ENCODE results near the gene PDE4D. TPM values are rescaled to one million over a fixed set of nuclear protein-coding genes. Genes with fewer than 3 reads are reported as not detected.

Gene PDE4D
- total RNA-seq, 1 experiment from 2014 or later = 2.4 TPM

- DNase-seq (ENCODE audit: low read depth, low spot score) (no peak), ATAC-seq (no peak)
- in situ Hi-C loops (cut with HindIII; ENCODE audit: low pct_unique_long_range_greater_than_20kb, low sequenced_read_pairs) (no loop called here), intact Hi-C loops (cut with micrococcal nuclease; ENCODE audit: unreplicated experiment) (no loop called here)
- BruUV-seq (replicated peaks) = no TSS peak
- no peak for TF ChIP-seq POLR2AphosphoS5 (IDR thresholded peaks at IDR 0.05; ENCODE audit: low read depth, low read length)
- TF ChIP-seq CTCF (IDR thresholded peaks at IDR 0.05) = no peak
- no peak for TF ChIP-seq SIN3A (IDR thresholded peaks at IDR 0.05; ENCODE audit: borderline replicate concordance, insufficient read depth, low read depth, low read length)
- TF ChIP-seq TCF7L2 (IDR thresholded peaks at IDR 0.05; ENCODE audit: low read depth, low read length) = no peak
- TF ChIP-seq REST (IDR thresholded peaks at IDR 0.05; ENCODE audit: insufficient read depth in 1 of 2, low read depth in 2 of 2, low read length in 1 of 2) = no peak
- no peak overlapping the region for H3K4me3 ChIP-seq (ENCODE audit: low read depth in 2 of 2, low read length in 2 of 2)
- ChIA-PET POLR2A (no interaction called here), CTCF (interaction anchor here (0.7 kb wide), 1 partner anchor 226 kb away, joined by 3 read pairs; no protein-coding TSS in a partner anchor)
- no peaks in the 10 kb centered on the region for H3K27me3 ChIP-seq (ENCODE audit: control insufficient read depth, insufficient read depth, low read length)
- no peak overlapping the region for H3K27ac ChIP-seq (ENCODE audit: low read length)
- H3K36me3 ChIP-seq (ENCODE audit: control insufficient read depth, insufficient read depth, low read length) = no peaks in the 10 kb centered on the region
- no peaks in the 10 kb centered on the region for H3K9me3 ChIP-seq (ENCODE audit: control insufficient read depth, insufficient read depth, low read depth, low read length)
- H3K4me1 ChIP-seq (ENCODE audit: control insufficient read depth, insufficient read depth, low read length) = no peaks in the 10 kb centered on the region
Measured at GRCh38 chr5:59542851-59543820, 350.4 kb downstream of the PDE4D start.

DNA sequence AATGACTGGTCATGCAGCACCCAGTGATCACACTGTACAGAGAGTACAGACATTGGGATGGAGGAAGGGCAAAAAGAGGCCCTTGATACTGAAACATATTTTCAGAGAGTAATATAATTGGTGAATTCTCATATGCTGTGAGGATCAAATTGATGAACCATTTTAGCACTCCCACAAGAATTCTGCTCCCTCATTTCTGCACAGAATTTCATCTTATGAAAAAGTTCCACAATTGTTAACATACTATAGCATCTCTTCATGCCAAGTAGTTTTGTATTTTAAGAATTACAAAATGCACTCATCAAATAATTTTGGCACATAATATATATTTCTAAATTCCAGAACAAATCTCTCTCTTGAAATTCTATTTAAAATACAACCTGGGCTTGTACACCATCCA lies 351.2 kb downstream of the PDE4D start:
- Histone ChIP-seq H3K36me3 (ENCODE audit: control insufficient read depth, insufficient read depth, low read length) (no peaks in the 10 kb centered on the region), H3K27ac (ENCODE audit: low read length) (no peak overlapping the region), H3K4me3 (ENCODE audit: low read depth in 2 of 2, low read length in 2 of 2) (no peak overlapping the region), H3K4me1 (ENCODE audit: control insufficient read depth, insufficient read depth, low read length) (no peaks in the 10 kb centered on the region), H3K27me3 (ENCODE audit: control insufficient read depth, insufficient read depth, low read length) (no peaks in the 10 kb centered on the region), H3K9me3 (ENCODE audit: control insufficient read depth, insufficient read depth, low read depth, low read length) (no peaks in the 10 kb centered on the region)
- intact Hi-C loops (cut with micrococcal nuclease; ENCODE audit: unreplicated experiment) (no loop called here), in situ Hi-C loops (cut with HindIII; ENCODE audit: low pct_unique_long_range_greater_than_20kb, low sequenced_read_pairs) (no loop called here)
- ChIA-PET CTCF (no interaction called here), POLR2A (no interaction called here)
- no TSS peak for BruUV-seq (replicated peaks)
- TF ChIP-seq CTCF (IDR thresholded peaks at IDR 0.05) (no peak), REST (IDR thresholded peaks at IDR 0.05; ENCODE audit: insufficient read depth in 1 of 2, low read depth in 2 of 2, low read length in 1 of 2) (no peak), SIN3A (IDR thresholded peaks at IDR 0.05; ENCODE audit: borderline replicate concordance, insufficient read depth, low read depth, low read length) (no peak), POLR2AphosphoS5 (IDR thresholded peaks at IDR 0.05; ENCODE audit: low read depth, low read length) (no peak), TCF7L2 (IDR thresholded peaks at IDR 0.05; ENCODE audit: low read depth, low read length) (no peak)
- ATAC-seq (no peak), DNase-seq (ENCODE audit: low read depth, low spot score) (no peak)
